RWPE2 (cell line): ENCODE measurements around the gene TMUB1.

Experiments
- ATAC-seq: fragments of 200-7000 bp; cut with Tn5 transposase; 3 replicates; pipeline ENCODE4 v1.9.1; 2021; ENCODE audit warnings: low read depth
- DNase-seq: peaks from one replicate; pipeline ENCODE4 v3.0.0-alpha.2; 2020; ENCODE audit warnings: low spot score
- H3K27ac ChIP-seq: fragments of 450-650 bp; 2 replicates; pipeline ENCODE4 v1.5.1; 2017; ENCODE audit warnings: mild to moderate bottlenecking; ENCODE audit not compliant: poor library complexity, severe bottlenecking
- H3K27me3 ChIP-seq: fragments of 250-450 bp; sonication (Bioruptor Pico); 2 replicates; pipeline ENCODE4 v1.5.1; 2021; ENCODE audit warnings: mild to moderate bottlenecking, moderate library complexity; ENCODE audit not compliant: insufficient read depth, poor library complexity, severe bottlenecking
- H3K36me3 ChIP-seq: fragments of 250-450 bp; sonication (Bioruptor Pico); 2 replicates; pipeline ENCODE4 v1.5.1; 2020; ENCODE audit warnings: low read depth, mild to moderate bottlenecking, moderate library complexity
- H3K4me1 ChIP-seq: fragments of 250-450 bp; sonication (Bioruptor Pico); 2 replicates; pipeline ENCODE4 v1.5.1; 2021; ENCODE audit warnings: mild to moderate bottlenecking, moderate library complexity; ENCODE audit not compliant: insufficient read depth, poor library complexity, severe bottlenecking
- H3K4me3 ChIP-seq: fragments of 250-450 bp; sonication (Bioruptor Pico); 2 replicates; pipeline ENCODE4 v1.5.1; 2021; ENCODE audit warnings: mild to moderate bottlenecking, moderate library complexity; ENCODE audit not compliant: severe bottlenecking
- H3K9me3 ChIP-seq: fragments of 250-450 bp; sonication (Bioruptor Pico); 2 replicates; pipeline ENCODE4 v1.5.1; 2021; ENCODE audit warnings: mild to moderate bottlenecking, moderate library complexity; ENCODE audit not compliant: severe bottlenecking
- CTCF ChIP-seq: fragments of 450-650 bp; IDR thresholded peaks from one replicate; pipeline ENCODE4 v1.5.1; 2017; ENCODE audit warnings: mild to moderate bottlenecking, moderate library complexity; ENCODE audit not compliant: poor library complexity, severe bottlenecking

Gene TMUB1

GRCh38 chr7:151103973-151104372 is 20.7 kb upstream of the TMUB1 start:
- no peak for ATAC-seq
- no peaks in the 10 kb centered on the region for H3K4me1 ChIP-seq
- no peak overlapping the region for H3K27ac ChIP-seq
- no peak overlapping the region for H3K4me3 ChIP-seq
- no peaks in the 10 kb centered on the region for H3K9me3 ChIP-seq
- H3K36me3 ChIP-seq, result no peaks in the 10 kb centered on the region; the same call in 1 of the 2 replicates
- no peak for DNase-seq
- TF ChIP-seq CTCF, result no peak
- no peaks in the 10 kb centered on the region for H3K27me3 ChIP-seq

GRCh38 chr7:151102991-151103390 is 19.7 kb upstream of the TMUB1 start:
- no peak for ATAC-seq
- no peak for DNase-seq
- Histone ChIP-seq H3K4me3 (no peak overlapping the region), H3K27ac (no peak overlapping the region), H3K9me3 (no peaks in the 10 kb centered on the region), H3K36me3 (no peaks in the 10 kb centered on the region; the same call in 1 of the 2 replicates), H3K27me3 (no peaks in the 10 kb centered on the region), H3K4me1 (no peaks in the 10 kb centered on the region)
- no peak for TF ChIP-seq CTCF

GRCh38 chr7:151101621-151102396 is 18.5 kb upstream of the TMUB1 start:
- no peaks in the 10 kb centered on the region for H3K27me3 ChIP-seq
- H3K9me3 ChIP-seq, result no peaks in the 10 kb centered on the region
- no peak for TF ChIP-seq CTCF
- H3K4me3 ChIP-seq, result no peak overlapping the region
- H3K27ac ChIP-seq, result no peak overlapping the region
- ATAC-seq (no peak), DNase-seq (no peak)
- H3K36me3 ChIP-seq, result peaks cover 5% of the 10 kb centered on the region; the same call in 1 of the 2 replicates
- no peaks in the 10 kb centered on the region for H3K4me1 ChIP-seq

- ATAC-seq (no peak), DNase-seq (peak; percentile 54)
- Histone ChIP-seq H3K4me3 (no peak overlapping the region), H3K27me3 (no peaks in the 10 kb centered on the region), H3K36me3 (peaks cover 6% of the 10 kb centered on the region), H3K4me1 (no peaks in the 10 kb centered on the region), H3K9me3 (no peaks in the 10 kb centered on the region), H3K27ac (no peak overlapping the region)
- no peak for TF ChIP-seq CTCF
Observed at GRCh38 chr7:151100921-151101320, 17.6 kb upstream of the TMUB1 start.
